ENCODE measurements around the gene ERVV-1. TPM values are rescaled to one million over a fixed set of nuclear protein-coding genes. Genes with fewer than 3 reads are reported as not detected.
"Not testable (repeated sequence)": the region's sequence is repeated elsewhere in the genome, so short reads cannot be mapped to it uniquely, and the experiment has no call there.

The ERVV-1 gene
- total RNA-seq, 2 donors from 2014 or later, result 0.64 TPM; not detected in 1

DNA sequence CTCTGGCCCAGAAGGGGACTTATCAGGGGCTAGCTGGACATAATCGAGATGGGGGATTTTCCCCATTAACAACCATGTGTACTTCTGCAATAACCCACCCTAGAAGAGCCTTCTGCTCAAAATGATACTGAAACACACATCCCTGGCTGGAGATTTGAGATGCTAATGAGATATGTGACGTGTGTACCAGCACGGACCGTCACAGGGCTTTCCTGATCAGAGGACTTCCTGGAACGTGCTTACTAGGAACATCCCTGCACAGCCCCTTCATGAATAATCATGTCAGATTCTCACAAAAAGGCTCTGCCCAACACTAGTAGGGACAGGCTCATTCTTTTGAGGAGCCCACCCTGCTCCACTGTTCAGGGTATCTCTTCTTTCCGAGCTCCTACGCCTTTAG, 6.5 kb upstream of the ERVV-1 start:
- Mint-ChIP-seq H3K27me3 (no peaks in the 10 kb centered on the region), H3K27ac (no peak overlapping the region), H3K4me1 (no peaks in the 10 kb centered on the region), H3K4me3 (no peak overlapping the region), H3K9me3 (peaks cover 6% of the 10 kb centered on the region), H3K36me3 (ENCODE audit: low read depth) (no peaks in the 10 kb centered on the region)
- peak; percentile 71 for ATAC-seq (replicated peaks)

DNA sequence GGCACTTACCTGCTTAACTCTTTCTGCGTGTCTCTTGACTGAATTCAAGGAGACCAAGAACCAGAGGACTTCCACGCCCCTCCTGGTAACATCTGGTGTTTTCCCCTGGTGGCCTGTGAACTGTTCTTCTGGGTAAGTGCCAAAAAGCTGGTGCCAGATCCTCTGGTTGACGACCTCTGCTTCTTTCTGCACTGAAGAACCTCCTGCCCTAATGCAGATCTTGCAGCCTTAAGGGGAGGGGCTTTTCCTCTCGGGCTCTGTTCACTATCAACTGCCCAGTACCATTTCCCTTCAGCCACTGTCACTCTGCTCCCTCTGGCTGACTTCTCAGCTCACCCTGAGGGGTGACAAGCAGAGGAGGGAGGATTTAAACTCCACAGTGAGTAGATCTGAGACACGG, 6.1 kb upstream of the ERVV-1 start:
- Mint-ChIP-seq H3K27me3 (no peaks in the 10 kb centered on the region), H3K4me3 (peak overlapping the region; percentile 4), H3K36me3 (ENCODE audit: low read depth) (no peaks in the 10 kb centered on the region), H3K27ac (no peak overlapping the region), H3K9me3 (peaks cover 6% of the 10 kb centered on the region), H3K4me1 (no peaks in the 10 kb centered on the region)
- ATAC-seq (replicated peaks), result peak; percentile 51

DNA sequence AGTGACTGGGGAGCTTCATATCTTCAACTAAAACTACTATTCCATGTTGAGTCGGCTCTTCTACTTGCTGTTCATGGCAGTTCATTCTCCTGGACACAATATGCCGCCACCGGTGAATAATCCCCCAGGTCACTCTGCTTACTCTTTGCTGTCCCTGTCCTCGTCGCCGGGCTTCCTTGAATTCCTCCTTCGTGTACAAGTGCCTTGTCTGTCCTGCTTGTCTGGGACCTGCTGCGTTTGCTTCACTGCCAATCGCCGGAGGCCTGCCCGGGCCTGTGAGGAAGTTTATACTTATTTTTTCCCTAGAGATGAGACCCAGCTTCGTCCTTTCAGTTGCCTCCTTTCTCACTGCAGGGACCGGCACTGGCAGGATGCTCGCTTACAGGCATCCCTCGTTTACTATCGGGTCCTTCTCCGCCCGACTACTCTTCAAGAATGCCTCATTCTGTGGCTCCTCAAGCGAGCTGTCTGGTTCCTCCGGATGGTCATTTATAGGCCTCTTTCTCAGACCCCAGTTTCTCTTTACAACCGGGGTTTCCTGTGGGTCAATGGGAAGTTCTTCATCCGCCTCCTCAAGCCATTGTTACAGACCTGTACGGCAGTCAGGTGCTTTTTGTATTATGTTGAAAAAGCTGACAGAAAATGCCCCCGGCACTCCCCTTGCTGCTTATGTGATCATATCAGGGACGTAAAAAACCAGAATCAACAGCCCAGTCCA, 5.5 kb upstream of the ERVV-1 start:
- H3K36me3 Mint-ChIP-seq (ENCODE audit: low read depth), result no peaks in the 10 kb centered on the region
- peaks cover 6% of the 10 kb centered on the region for H3K9me3 Mint-ChIP-seq
- no peak for ATAC-seq (replicated peaks)
- H3K27ac Mint-ChIP-seq, result no peak overlapping the region
- H3K4me3 Mint-ChIP-seq, result peak overlapping the region; percentile 4
- no peaks in the 10 kb centered on the region for H3K4me1 Mint-ChIP-seq
- no peaks in the 10 kb centered on the region for H3K27me3 Mint-ChIP-seq

DNA sequence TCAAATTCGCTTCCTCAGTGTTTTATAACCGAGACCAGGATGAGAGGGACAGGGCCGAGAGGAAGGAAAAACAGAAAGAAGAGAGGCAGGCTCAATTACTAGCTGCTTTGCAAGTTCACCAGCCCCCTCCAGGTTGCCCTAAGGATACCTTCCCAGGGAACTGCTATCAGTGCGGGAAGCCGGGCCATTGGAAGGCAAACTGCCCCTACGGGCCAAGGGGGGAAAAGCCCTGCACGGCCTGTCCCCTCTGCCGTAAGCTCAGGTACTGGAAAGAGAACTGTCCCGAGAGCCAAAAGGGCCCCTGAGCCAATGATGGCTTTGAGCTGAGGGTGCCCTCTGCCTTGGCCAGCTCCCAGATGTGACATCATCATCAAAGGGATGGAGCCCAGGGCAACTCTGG, 3.2 kb upstream of the ERVV-1 start:
- H3K27ac Mint-ChIP-seq, result no peak overlapping the region
- no peak overlapping the region for H3K4me3 Mint-ChIP-seq
- no peaks in the 10 kb centered on the region for H3K27me3 Mint-ChIP-seq
- H3K36me3 Mint-ChIP-seq (ENCODE audit: low read depth), result no peaks in the 10 kb centered on the region
- H3K9me3 Mint-ChIP-seq, result peaks cover 3% of the 10 kb centered on the region
- no peaks in the 10 kb centered on the region for H3K4me1 Mint-ChIP-seq
- ATAC-seq (replicated peaks), result no peak

DNA sequence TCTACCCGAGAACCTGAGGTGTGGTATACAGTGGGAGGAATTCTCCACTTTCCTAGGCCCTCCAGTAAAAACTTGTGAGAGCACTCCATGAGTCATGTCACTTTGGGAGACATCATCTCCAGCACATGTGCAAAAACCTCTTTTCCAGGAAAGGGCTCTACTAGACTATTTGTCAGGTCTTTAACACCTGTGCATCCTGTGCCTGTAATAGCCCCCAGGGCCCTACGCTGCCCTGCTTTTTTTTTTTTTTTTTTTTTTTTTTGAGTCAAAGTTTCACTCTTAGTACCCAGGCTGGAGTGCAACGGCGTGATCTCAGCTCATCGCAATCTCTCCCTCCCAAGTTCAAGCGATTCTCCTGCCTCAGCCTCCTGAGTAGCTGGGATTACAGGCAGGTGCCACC, 1.7 kb upstream of the ERVV-1 start:
- H3K27ac Mint-ChIP-seq, result no peak overlapping the region
- H3K9me3 Mint-ChIP-seq, result peaks cover 3% of the 10 kb centered on the region
- no peak overlapping the region for H3K4me3 Mint-ChIP-seq
- no peaks in the 10 kb centered on the region for H3K4me1 Mint-ChIP-seq
- no peak for ATAC-seq (replicated peaks)
- no peaks in the 10 kb centered on the region for H3K27me3 Mint-ChIP-seq
- no peaks in the 10 kb centered on the region for H3K36me3 Mint-ChIP-seq (ENCODE audit: low read depth)

DNA sequence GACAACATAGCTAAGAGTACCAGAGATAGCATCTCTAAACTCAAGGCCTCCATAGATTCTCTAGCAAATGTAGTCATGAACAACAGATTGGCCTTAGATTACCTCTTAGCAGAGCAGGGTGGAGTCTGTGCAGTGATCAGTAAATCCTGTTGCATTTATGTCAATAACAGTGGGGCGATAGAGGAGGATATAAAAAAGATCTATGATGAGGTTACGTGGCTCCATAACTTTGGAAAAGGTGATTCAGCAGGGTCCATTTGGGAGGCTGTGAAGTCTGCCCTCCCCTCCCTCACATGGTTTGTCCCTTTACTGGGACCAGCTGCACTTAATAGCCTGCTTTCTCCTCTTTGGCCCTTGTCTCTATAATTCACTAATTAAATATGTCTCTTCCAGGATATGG, 1.4 kb downstream of the ERVV-1 start:
- ATAC-seq (replicated peaks), result no peak
- Mint-ChIP-seq H3K4me1 (no peaks in the 10 kb centered on the region), H3K36me3 (ENCODE audit: low read depth) (no peaks in the 10 kb centered on the region), H3K4me3 (no peak overlapping the region), H3K27me3 (no peaks in the 10 kb centered on the region), H3K27ac (no peak overlapping the region), H3K9me3 (peaks cover 9% of the 10 kb centered on the region)

DNA sequence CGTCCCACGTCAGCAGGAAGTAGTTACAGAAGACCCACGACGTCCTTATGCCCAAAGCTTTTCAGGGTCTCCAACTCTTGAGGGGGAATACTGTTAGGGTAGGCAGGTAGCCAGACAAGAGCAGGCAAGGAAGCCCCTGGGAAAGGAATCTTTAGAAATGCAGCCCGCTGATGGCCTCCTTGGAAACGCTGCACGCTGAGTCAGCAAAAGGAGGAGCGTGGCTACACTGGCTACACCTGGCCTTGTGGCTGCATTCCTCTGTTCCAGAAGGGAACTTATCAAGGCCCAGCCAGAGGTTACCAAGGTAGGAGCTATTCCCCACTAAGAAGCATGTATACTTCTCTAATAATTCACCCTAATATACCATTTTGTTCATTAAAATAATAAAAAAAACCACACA, 2.0 kb downstream of the ERVV-1 start:
- ATAC-seq (replicated peaks), result no peak

DNA sequence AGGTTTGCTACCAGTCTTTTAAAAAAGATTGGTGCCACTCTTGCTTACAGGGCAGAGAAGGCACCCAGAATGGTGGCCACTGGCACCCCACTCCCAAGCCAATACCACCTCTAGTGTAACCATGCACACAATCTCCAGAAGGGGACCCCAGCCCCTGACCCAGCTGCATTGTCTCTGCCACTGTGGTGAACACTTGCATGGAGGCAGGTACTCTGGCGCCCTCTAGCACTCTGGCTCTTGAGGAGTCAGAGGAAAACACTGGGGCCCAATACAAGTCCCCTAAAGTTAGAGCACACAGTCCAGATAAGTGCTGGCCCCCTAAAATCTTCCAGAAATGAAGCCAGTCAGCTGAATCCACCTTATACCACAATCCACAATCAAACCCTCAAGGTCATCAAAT, 6.0 kb downstream of the ERVV-1 start:
- no peak for ATAC-seq (replicated peaks)
- Mint-ChIP-seq H3K27me3 (no peaks in the 10 kb centered on the region), H3K36me3 (ENCODE audit: low read depth) (no peaks in the 10 kb centered on the region), H3K4me1 (no peaks in the 10 kb centered on the region), H3K27ac (no peak overlapping the region), H3K9me3 (peaks cover 18% of the 10 kb centered on the region), H3K4me3 (no peak overlapping the region)

More for the DNA sequence above, 2.0 kb downstream of the ERVV-1 start:
- H3K4me3 Mint-ChIP-seq, result no peak overlapping the region
- no peaks in the 10 kb centered on the region for H3K4me1 Mint-ChIP-seq
- H3K9me3 Mint-ChIP-seq, result peaks cover 14% of the 10 kb centered on the region
- H3K36me3 Mint-ChIP-seq (ENCODE audit: low read depth), result no peaks in the 10 kb centered on the region
- no peak overlapping the region for H3K27ac Mint-ChIP-seq
- no peaks in the 10 kb centered on the region for H3K27me3 Mint-ChIP-seq

DNA sequence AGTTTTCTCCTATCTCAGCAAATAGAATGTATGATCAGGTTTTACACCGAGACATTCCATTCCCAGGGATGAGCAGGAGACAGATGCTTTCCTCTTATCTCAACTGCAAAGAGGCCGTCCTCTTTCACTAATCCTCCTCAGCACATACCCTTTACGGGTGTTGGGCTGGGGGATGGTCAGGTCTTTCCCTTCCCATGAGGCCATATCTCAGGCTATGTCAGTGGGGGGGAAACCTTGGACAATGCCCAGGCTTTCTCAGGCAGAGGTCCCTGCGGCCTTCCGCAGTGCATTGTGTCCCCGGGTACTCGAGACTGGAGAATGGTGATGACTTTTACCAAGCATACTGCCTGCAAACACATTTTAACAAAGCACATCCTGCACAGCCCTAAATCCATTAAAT, 14.6 kb downstream of the ERVV-1 start:
- not testable (repeated sequence) for H3K9me3 Mint-ChIP-seq; H3K4me1 Mint-ChIP-seq; H3K4me3 Mint-ChIP-seq; ATAC-seq (replicated peaks); H3K27ac Mint-ChIP-seq; H3K36me3 Mint-ChIP-seq (ENCODE audit: low read depth); H3K27me3 Mint-ChIP-seq

DNA sequence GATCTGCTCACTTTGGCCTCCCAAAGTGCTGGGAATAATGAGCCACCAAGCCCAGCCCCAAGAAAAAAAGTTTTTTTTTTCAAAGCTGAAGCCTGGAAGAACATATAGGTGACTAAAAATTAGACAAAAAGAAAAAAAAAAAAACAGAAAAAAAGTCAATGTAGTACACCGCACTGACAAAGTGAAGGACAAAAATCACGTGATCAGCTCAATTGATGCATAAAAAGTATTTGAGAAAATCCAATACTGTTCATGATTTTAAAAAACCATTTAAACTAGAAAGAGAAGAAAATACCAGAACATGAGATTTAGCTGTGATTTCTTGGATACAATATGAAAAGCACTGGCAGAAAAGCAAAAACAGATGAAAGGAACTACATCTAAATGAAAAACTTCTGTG, 20.3 kb downstream of the ERVV-1 start:
- ATAC-seq (replicated peaks), result no peak
- Mint-ChIP-seq H3K9me3 (peaks cover 26% of the 10 kb centered on the region), H3K4me1 (no peaks in the 10 kb centered on the region)

DNA sequence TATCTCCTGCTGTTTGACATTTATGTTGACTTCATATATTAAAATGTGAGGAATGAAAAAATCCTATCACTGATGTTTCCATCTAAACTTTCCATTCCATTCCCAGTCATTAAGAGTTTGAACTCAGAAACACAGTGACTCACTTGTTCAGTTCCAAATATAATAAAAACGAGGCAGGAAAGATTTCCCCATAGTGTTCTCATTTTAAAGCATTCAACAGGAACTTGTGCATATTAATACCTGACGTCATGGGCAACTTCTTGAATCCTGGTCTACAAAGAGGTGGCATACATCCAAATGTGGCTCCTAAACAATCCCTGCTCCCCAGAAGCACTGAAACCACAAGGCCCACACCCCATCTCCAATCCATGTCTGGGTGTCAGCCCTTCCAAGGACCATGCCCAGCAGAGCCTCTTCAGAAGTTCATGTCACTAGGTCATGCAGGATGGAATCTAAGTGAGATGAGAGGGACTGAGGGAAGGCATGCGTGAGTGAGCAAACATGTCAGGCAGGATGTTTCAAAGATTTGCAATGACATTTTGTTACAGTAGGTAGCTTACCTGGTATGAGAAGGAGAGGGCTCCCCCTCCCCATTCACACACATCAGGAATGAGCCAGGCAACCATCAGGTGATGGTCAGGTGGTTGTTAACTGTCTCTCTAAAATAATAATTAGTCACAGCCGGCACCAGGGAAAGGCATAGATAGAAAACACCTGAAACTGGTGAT, 21.4 kb downstream of the ERVV-1 start:
- Mint-ChIP-seq H3K4me1 (no peaks in the 10 kb centered on the region), H3K9me3 (peaks cover 20% of the 10 kb centered on the region), H3K36me3 (ENCODE audit: low read depth) (no peaks in the 10 kb centered on the region), H3K4me3 (no peak overlapping the region), H3K27ac (no peak overlapping the region), H3K27me3 (peaks cover 21% of the 10 kb centered on the region)
- ATAC-seq (replicated peaks), result no peak

More for the DNA sequence above, 20.3 kb downstream of the ERVV-1 start:
- Mint-ChIP-seq H3K4me3 (no peak overlapping the region), H3K36me3 (ENCODE audit: low read depth) (no peaks in the 10 kb centered on the region), H3K27ac (no peak overlapping the region), H3K27me3 (peaks cover 21% of the 10 kb centered on the region)

DNA sequence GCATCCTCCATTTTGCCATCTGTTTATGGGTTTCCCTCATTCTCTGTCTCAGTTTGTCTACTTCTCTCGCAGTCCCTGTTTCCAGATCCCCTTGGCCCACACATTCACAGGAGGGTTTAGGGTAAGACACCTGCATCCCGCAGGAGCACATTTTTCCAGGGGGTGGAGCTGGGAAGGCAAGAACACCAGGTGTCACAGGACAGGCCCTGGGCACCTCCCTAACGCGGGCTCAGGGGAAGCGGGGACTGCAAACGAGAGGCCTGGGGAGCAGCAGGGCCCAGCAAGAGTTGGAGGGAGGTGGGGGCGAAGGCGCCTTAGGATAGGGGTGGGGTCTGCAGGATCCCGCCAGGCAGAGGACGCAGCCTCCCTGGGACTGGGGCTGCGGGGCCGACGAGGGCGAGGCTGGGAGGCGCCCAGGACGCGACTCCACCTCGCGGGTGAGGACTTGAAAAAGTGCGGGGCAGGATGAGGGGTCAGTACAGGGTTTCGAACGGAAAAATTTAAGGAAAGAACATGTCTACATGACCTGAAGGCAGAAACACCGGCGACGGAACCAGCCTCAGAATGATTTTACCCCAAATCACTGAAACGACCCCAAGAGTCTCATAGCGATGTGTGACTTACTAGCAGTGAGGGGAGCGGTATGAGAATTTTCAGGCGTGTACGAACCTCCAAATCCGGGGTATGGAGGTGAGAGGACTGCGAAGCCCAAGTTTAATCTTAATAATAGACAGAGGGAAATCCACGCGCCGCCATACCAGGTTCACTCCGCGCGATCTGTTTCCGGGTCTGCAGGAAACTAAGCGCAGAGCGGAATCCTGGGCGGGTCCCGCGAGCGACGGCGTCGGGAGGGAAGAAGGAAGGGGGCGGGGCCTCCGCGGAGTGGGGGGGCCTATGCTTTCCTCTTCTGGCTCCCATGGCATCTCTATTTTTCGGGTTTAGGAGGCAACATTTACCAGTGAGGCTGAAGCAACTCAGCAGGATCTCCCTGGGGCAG, 23.7 kb downstream of the ERVV-1 start:
- H3K9me3 Mint-ChIP-seq, result peaks cover 23% of the 10 kb centered on the region
- H3K4me1 Mint-ChIP-seq, result no peaks in the 10 kb centered on the region
- H3K36me3 Mint-ChIP-seq (ENCODE audit: low read depth), result no peaks in the 10 kb centered on the region
- peak overlapping the region; percentile 1 for H3K4me3 Mint-ChIP-seq
- H3K27ac Mint-ChIP-seq, result no peak overlapping the region
- peaks cover 21% of the 10 kb centered on the region for H3K27me3 Mint-ChIP-seq
- ATAC-seq (replicated peaks), result no peak

DNA sequence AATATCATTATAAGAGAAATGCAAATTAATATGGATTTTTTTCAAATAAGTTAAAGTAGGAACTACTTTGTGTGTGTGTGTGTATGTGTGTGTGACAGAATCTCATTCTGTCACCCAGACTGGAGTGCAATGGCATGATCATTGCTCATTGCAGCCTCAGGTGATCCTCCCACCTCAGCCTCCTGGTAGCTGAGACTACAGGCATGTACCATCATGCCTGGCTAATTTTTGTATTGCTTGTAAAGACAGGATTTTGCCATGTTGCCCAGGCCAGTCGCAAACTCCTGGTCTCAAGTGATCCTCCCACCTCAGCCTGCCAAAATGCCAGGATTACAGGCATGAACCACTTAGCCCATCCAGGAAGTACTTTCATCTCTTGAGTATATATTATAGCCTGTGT, 27.6 kb downstream of the ERVV-1 start:
- peaks cover 14% of the 10 kb centered on the region for H3K9me3 Mint-ChIP-seq

DNA sequence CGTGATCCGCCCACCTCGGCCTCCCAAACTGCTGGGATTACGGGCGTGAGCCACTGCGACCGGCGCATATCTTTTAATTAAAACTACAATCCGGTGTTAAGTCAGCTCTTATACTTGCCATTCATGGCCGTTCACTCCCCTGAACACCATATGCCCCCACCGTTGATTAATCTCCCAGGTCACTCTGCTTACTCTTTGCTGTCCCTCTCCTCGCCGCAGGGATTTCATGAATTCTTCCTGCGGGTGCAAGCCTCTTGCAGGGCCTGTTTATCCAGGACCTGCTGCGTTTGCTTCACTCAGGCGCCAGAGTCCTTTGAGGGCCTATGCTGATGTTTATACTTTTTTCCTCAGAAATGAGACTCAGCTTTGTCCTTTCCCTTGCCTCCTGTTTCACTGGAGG, 31.8 kb downstream of the ERVV-1 start:
- H3K4me1 Mint-ChIP-seq, result no peaks in the 10 kb centered on the region
- H3K27me3 Mint-ChIP-seq, result no peaks in the 10 kb centered on the region
- no peak overlapping the region for H3K4me3 Mint-ChIP-seq
- no peak overlapping the region for H3K27ac Mint-ChIP-seq
- H3K9me3 Mint-ChIP-seq, result peaks cover 14% of the 10 kb centered on the region
- no peaks in the 10 kb centered on the region for H3K36me3 Mint-ChIP-seq (ENCODE audit: low read depth)
- no peak for ATAC-seq (replicated peaks)

More for the DNA sequence above, 27.6 kb downstream of the ERVV-1 start:
- H3K27ac Mint-ChIP-seq, result no peak overlapping the region
- H3K4me3 Mint-ChIP-seq, result no peak overlapping the region
- ATAC-seq (replicated peaks), result no peak
- peaks cover 12% of the 10 kb centered on the region for H3K27me3 Mint-ChIP-seq
- no peaks in the 10 kb centered on the region for H3K36me3 Mint-ChIP-seq (ENCODE audit: low read depth)
- H3K4me1 Mint-ChIP-seq, result no peaks in the 10 kb centered on the region
